HCT116 (cell line): ENCODE measurements around the gene IGFBPL1. TPM values are rescaled to one million over a fixed set of nuclear protein-coding genes. Genes with fewer than 3 reads are reported as not detected.

ENCODE experiments used
- ATAC-seq: fragments of 200-7000 bp; cut with Tn5 transposase; 2 replicates; pipeline ENCODE4 v1.9.1; 2020; ENCODE audit warnings: mild to moderate bottlenecking, moderate library complexity
- BruUV-seq: library from RNA; stranded (reverse); fragments of 400-500 nt; replicated peaks from 2 replicates; lab custom pipeline; 2021; lab: Mats Ljungman, UMichigan
- CTCF ChIA-PET: fragments of 300-600 bp; sonication (Branson Sonifier 250); formaldehyde crosslinking; loops from one replicate; lab custom pipeline; 2021; ENCODE audit warnings: antibody characterized with exemption; lab: Charles Lee
- POLR2A ChIA-PET: fragments of 300-600, 350-600 bp; sonication (Branson Sonifier 250); formaldehyde crosslinking; loops from one replicate; lab custom pipeline; 2021; ENCODE audit warnings: antibody characterized with exemption; lab: Charles Lee
- RAD21 ChIA-PET, 2 experiments: fragments of 300-600 bp; sonication (Branson Sonifier 250); formaldehyde crosslinking; loops; one replicate each; lab custom pipeline; 2023; ENCODE audit warnings: low total read pairs in 2 of 2; ENCODE audit not compliant: uncharacterized antibody in 2 of 2, unreplicated experiment in 2 of 2, low non-redundant PET in 1 of 2; lab: Charles Lee
- DNase-seq: peaks from one replicate; pipeline ENCODE4 v3.0.0-alpha.2; 2010; ENCODE audit warnings: low read depth, low spot score
- H2AFZ ChIP-seq: fragments of 200-600 bp; shearing (Covaris generic), sonication (generic); 2 replicates; pipeline ENCODE4 v1.6.1; 2017; ENCODE audit warnings: low read depth, mixed run types, mixed read lengths, antibody characterized with exemption, low read length; ENCODE audit not compliant: poor library complexity, severe bottlenecking
- H3K27ac ChIP-seq: 2 replicates; pipeline ENCODE4 v1.5.1; 2012; ENCODE audit warnings: low read depth, low read length
- H3K27me3 ChIP-seq: fragments of 200-600 bp; sonication (generic); 2 replicates; pipeline ENCODE4 v1.6.1; 2016; ENCODE audit warnings: mixed run types, low read length, mixed read lengths; ENCODE audit not compliant: insufficient read depth
- H3K36me3 ChIP-seq, 2 experiments: fragments of 200-500 bp in 1 of 2; fragments of 200-600 bp in 1 of 2; sonication (Bioruptor generic) in 1 of 2; sonication (generic) in 1 of 2; 2 replicates each; pipeline versions ENCODE4 v1.5.1 to v1.6.1; 2014 to 2016; ENCODE audit warnings: low read length in 2 of 2, inconsistent platforms in 1 of 2, mixed read lengths in 1 of 2, mixed run types in 1 of 2; ENCODE audit not compliant: insufficient read depth in 2 of 2, control insufficient read depth in 1 of 2
- H3K4me1 ChIP-seq, 2 experiments: fragments of 200-600 bp in 1 of 2; sonication (generic) in 1 of 2; 2 replicates each; pipeline versions ENCODE4 v1.5.1 to v1.6.1; 2012 to 2017; ENCODE audit warnings: low read length in 2 of 2, inconsistent platforms in 1 of 2, mild to moderate bottlenecking in 1 of 2, mixed read lengths in 1 of 2, mixed run types in 1 of 2, moderate library complexity in 1 of 2; ENCODE audit not compliant: insufficient read depth in 2 of 2, control insufficient read depth in 1 of 2
- H3K4me2 ChIP-seq: fragments of 200-600 bp; sonication (generic); 2 replicates; pipeline ENCODE4 v1.6.1; 2017; ENCODE audit warnings: mixed run types, low read length, mixed read lengths
- H3K4me3 ChIP-seq, 2 experiments: fragments of 200-600 bp in 1 of 2; sonication (generic) in 1 of 2; replicated peaks in 1 of 2; 2 replicates each; pipeline ENCODE4 v1.5.1; 2011 to 2016; ENCODE audit warnings: low read length in 2 of 2, control low read depth in 1 of 2, low read depth in 1 of 2, mild to moderate bottlenecking in 1 of 2, mixed read lengths in 1 of 2, mixed run types in 1 of 2
- H3K79me2 ChIP-seq: fragments of 200-600 bp; sonication (generic); 2 replicates; pipeline ENCODE4 v1.6.1; 2017; ENCODE audit warnings: mild to moderate bottlenecking, mixed run types, low read length, moderate library complexity, mixed read lengths; ENCODE audit not compliant: insufficient read depth
- H3K9ac ChIP-seq: fragments of 200-600 bp; sonication (generic); 2 replicates; pipeline ENCODE4 v1.6.1; 2016; ENCODE audit warnings: low read length, mixed read lengths
- H3K9me2 ChIP-seq: fragments of 200-600 bp; sonication (generic), shearing (Covaris generic); 2 replicates; pipeline ENCODE4 v1.6.1; 2017; ENCODE audit warnings: mixed run types, mild to moderate bottlenecking, moderate library complexity; ENCODE audit not compliant: insufficient read depth
- H3K9me3 ChIP-seq, 2 experiments: fragments of 200-500 bp in 1 of 2; fragments of 200-600 bp in 1 of 2; sonication (Bioruptor generic) in 1 of 2; sonication (generic) in 1 of 2; 2 replicates each; pipeline ENCODE4 v1.6.1; 2014 to 2017; ENCODE audit warnings: low read length in 2 of 2, mixed read lengths in 2 of 2, inconsistent platforms in 1 of 2, low read depth in 1 of 2, mild to moderate bottlenecking in 1 of 2, mixed run types in 1 of 2, moderate library complexity in 1 of 2; ENCODE audit not compliant: control insufficient read depth in 1 of 2, insufficient read depth in 1 of 2
- H4K20me1 ChIP-seq: fragments of 200-600 bp; sonication (generic), shearing (Covaris generic); 2 replicates; pipeline ENCODE4 v1.6.1; 2017; ENCODE audit warnings: mixed run types, mild to moderate bottlenecking, moderate library complexity; ENCODE audit not compliant: insufficient read depth
- ATF3 ChIP-seq: IDR thresholded peaks from 2 replicates; pipeline ENCODE4 v1.6.1; 2012
- CBX3 ChIP-seq: IDR thresholded peaks from 2 replicates; pipeline ENCODE4 v1.6.1; 2012; ENCODE audit warnings: low read depth
- CTCF ChIP-seq, 3 experiments: fragments of 200-600 bp in 1 of 3; sonication (generic) in 1 of 3; IDR thresholded peaks in 2 of 3; conservative IDR thresholded peaks in 1 of 3; 2 replicates each; pipeline ENCODE4 v1.5.1; 2012 to 2017; ENCODE audit warnings: low read depth in 2 of 3, low read length in 2 of 3, antibody characterized with exemption in 1 of 3, borderline replicate concordance in 1 of 3, control low read depth in 1 of 3, mild to moderate bottlenecking in 1 of 3, mixed read lengths in 1 of 3, mixed run types in 1 of 3, moderate library complexity in 1 of 3; ENCODE audit not compliant: insufficient read depth in 1 of 3
- EGR1 ChIP-seq: IDR thresholded peaks from 2 replicates; pipeline ENCODE4 v1.6.1; 2012; ENCODE audit warnings: low read depth
- EZH2 ChIP-seq: fragments of 200-600 bp; sonication (generic); IDR thresholded peaks from 2 replicates; pipeline ENCODE4 v1.6.1; 2017; ENCODE audit warnings: antibody characterized with exemption, mixed run types
- FOSL1 ChIP-seq: IDR thresholded peaks from 2 replicates; pipeline ENCODE4 v1.6.1; 2012; ENCODE audit warnings: low read depth
- JUND ChIP-seq: IDR thresholded peaks from 2 replicates; pipeline ENCODE4 v1.6.1; 2012
- MAX ChIP-seq: IDR thresholded peaks from 2 replicates; pipeline ENCODE4 v1.6.1; 2012
- POLR2A ChIP-seq: IDR thresholded peaks from 2 replicates; pipeline ENCODE4 v1.7.0; 2011; ENCODE audit warnings: borderline replicate concordance; ENCODE audit not compliant: insufficient read depth, insufficient read length; ENCODE audit errors: extremely low read depth
- POLR2AphosphoS5 ChIP-seq: IDR thresholded peaks from 2 replicates; pipeline ENCODE4 v1.6.1; 2011; ENCODE audit warnings: mild to moderate bottlenecking, low read depth, low read length, moderate library complexity
- REST ChIP-seq: IDR thresholded peaks from 2 replicates; pipeline ENCODE4 v1.6.1; 2012; ENCODE audit warnings: low read depth
- SIN3A ChIP-seq: IDR thresholded peaks from 2 replicates; pipeline ENCODE4 v1.6.1; 2012; ENCODE audit warnings: low read depth
- SP1 ChIP-seq: IDR thresholded peaks from 2 replicates; pipeline ENCODE4 v1.6.1; 2012; ENCODE audit warnings: low read depth
- SRF ChIP-seq: IDR thresholded peaks from 2 replicates; pipeline ENCODE4 v1.6.1; 2012; ENCODE audit warnings: low read depth
- TCF7L2 ChIP-seq: IDR thresholded peaks from 2 replicates; pipeline ENCODE4 v1.7.0; 2011; ENCODE audit warnings: borderline replicate concordance, inconsistent platforms; ENCODE audit not compliant: insufficient read depth, insufficient read length; ENCODE audit errors: extremely low read depth
- ZBTB33 ChIP-seq: IDR thresholded peaks from 2 replicates; pipeline ENCODE4 v1.6.1; 2011; ENCODE audit warnings: mild to moderate bottlenecking, low read length, moderate library complexity; ENCODE audit not compliant: insufficient replicate concordance; ENCODE audit errors: extremely low read depth
- ZFX ChIP-seq: fragments of 450-650 bp; IDR thresholded peaks from 2 replicates; pipeline ENCODE4 v1.6.1; 2017
- intact Hi-C: fragments of 100-400 bp; cut with micrococcal nuclease; formaldehyde crosslinking; loops from 2 replicates; pipeline ENCODE4 v1.10.0; 2022
- total RNA-seq: library from RNA; stranded (reverse); gene quantifications from one replicate; pipeline ENCODE4 v1.2.1, GENCODE V29; 2021; ENCODE audit not compliant: unreplicated experiment

IGFBPL1 gene
- total RNA-seq, 1 experiment from 2014 or later, result not detected

GRCh38 chr9:38443597-38443996 lies 19.3 kb upstream of the IGFBPL1 start:
- no peak for DNase-seq
- BruUV-seq, result no TSS peak
- no peak overlapping the region for H3K27ac ChIP-seq
- no peaks in the 10 kb centered on the region for H3K79me2 ChIP-seq
- H3K4me3 ChIP-seq, result no peak overlapping the region
- no peak for ATAC-seq
- H3K4me1 ChIP-seq, result peaks cover 0 to 9% of the 10 kb centered on the region in 2 experiments; a peak in 1 of 4 replicates
- intact Hi-C loops, result no loop called here
- H3K36me3 ChIP-seq, result no peaks in the 10 kb centered on the region
- H2AFZ ChIP-seq, result peak overlapping the region; percentile 16
- no peak overlapping the region for H3K9ac ChIP-seq
- H3K9me2 ChIP-seq, result no peaks in the 10 kb centered on the region
- RAD21 ChIA-PET, result no interaction called here
- POLR2A ChIA-PET, result no interaction called here
- H4K20me1 ChIP-seq, result no peaks in the 10 kb centered on the region
- no peaks in the 10 kb centered on the region; the same call in 1 of the 2 replicates for H3K27me3 ChIP-seq
- TF ChIP-seq ATF3, result no peak
- TF ChIP-seq FOSL1, result no peak
- no peak for TF ChIP-seq CTCF (IDR thresholded peaks at IDR 0.05 in 2 of 3, conservative IDR thresholded peaks at IDR 0.05 in 1 of 3; ENCODE audit: borderline replicate concordance in 1 of 3, insufficient read depth in 1 of 3, low read depth in 2 of 3, low read length in 2 of 3)
- TF ChIP-seq ZBTB33, result no peak
- TF ChIP-seq ZFX, result no peak
- TF ChIP-seq SRF, result no peak
- no peak for TF ChIP-seq REST
- TF ChIP-seq MAX, result no peak
- no peak for TF ChIP-seq EGR1
- no peak for TF ChIP-seq EZH2
- no peak for TF ChIP-seq SIN3A
- TF ChIP-seq SP1, result no peak
- TF ChIP-seq CBX3, result no peak
- no peak for TF ChIP-seq POLR2A
- TF ChIP-seq POLR2AphosphoS5, result no peak
- no peak for TF ChIP-seq TCF7L2
- no peak for TF ChIP-seq JUND
- H3K9me3 ChIP-seq, result no peaks in the 10 kb centered on the region
- peak overlapping the region; percentile 0; the same call in 1 of the 2 replicates for H3K4me2 ChIP-seq
- CTCF ChIA-PET, result no interaction called here
